HG03103 (cell line): Measurements from ENCODE around the gene ABCF2.

Experiments used
- ATAC-seq: cut with Tn5 transposase; IDR thresholded peaks from one replicate; pipeline ENCODE4 v1.9.1; 2021; ENCODE audit warnings: low read depth; ENCODE audit not compliant: unreplicated experiment

The ABCF2 gene

DNA sequence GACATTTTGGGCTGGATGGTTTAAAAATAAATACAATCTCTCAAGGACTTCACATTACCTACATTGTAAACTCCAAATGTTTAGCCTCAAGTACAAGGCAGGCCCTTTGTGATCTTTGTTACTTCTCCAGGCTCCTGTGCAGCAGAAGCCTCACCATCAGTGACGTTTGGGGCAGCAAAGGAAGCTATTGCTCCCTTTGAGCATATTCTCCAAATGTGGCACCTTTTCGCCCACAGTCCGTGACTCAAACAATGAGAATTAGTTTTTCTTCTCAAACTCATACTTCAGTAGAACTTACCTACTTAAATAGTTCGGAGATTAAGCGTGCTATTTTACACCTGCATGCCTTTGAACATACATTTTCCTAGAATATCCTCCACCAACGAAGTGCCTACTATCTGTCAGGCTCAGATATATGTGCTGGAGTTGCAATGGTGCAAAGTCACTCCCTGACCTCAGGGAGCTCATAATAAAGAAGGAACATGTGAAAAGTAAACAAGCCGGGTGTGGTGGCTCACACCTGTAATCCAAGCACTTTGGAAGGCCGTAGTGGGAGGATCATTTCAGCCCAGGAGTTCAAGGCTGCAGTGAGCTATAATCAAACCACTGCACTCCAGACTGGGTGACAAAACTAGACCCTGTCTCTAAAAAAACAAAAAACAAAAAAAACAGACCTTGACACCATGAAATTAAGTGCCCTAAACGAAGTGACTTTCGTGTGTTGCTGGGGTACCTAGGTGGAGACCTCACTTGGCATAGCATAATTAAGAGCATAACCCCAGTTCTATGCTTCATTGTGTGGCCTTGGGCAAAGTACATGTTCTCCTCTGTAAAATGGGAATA lies 1.2 kb upstream of the ABCF2 start:
- no peak for ATAC-seq

- ATAC-seq, result no peak
These were observed 488 bp downstream of the ABCF2 start for GRCh38 chr7:151226560-151226874.

- no peak for ATAC-seq
These were observed 976 bp downstream of the ABCF2 start for GRCh38 chr7:151225948-151226510.

- no peak for ATAC-seq
These were observed 3.3 kb downstream of the ABCF2 start for GRCh38 chr7:151223728-151224127.

GRCh38 chr7:151218170-151218569 lies 8.8 kb downstream of the ABCF2 start:
- no peak for ATAC-seq

GRCh38 chr7:151215396-151215795 lies 11.6 kb downstream of the ABCF2 start:
- ATAC-seq, result no peak

GRCh38 chr7:151213826-151214225 lies 13.2 kb downstream of the ABCF2 start:
- ATAC-seq, result no peak

- ATAC-seq, result no peak
These were observed 14.4 kb downstream of the ABCF2 start for GRCh38 chr7:151212626-151213025.

DNA sequence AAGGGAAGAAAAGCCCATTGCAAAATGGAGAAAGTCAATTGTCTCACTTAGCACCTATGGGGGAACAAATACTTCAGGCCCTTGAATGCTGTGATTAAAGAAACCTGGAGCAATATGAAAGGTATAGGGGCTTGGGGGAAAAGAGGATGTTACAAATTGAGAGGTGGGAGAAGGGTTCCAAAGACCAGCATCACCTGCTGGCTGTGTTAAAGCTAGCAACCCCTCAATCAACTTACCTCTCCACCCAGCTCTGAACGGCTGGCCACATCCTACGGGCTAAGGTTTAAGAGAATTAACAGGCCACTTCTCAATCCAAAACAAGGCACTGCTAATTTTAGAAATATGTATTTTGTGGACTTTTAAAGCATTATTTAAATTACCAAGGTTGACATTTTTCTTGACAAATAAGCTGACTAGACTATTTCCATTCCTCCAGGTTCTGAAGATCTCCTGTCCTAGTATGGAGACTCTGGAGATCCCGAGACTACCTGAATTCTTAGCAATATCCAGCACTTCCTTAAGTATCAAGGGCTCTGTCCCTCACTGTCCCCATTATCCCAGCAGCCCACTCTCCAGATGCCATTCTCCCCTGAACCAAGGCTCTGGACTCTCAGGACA lies 15.7 kb downstream of the ABCF2 start:
- no peak for ATAC-seq

DNA sequence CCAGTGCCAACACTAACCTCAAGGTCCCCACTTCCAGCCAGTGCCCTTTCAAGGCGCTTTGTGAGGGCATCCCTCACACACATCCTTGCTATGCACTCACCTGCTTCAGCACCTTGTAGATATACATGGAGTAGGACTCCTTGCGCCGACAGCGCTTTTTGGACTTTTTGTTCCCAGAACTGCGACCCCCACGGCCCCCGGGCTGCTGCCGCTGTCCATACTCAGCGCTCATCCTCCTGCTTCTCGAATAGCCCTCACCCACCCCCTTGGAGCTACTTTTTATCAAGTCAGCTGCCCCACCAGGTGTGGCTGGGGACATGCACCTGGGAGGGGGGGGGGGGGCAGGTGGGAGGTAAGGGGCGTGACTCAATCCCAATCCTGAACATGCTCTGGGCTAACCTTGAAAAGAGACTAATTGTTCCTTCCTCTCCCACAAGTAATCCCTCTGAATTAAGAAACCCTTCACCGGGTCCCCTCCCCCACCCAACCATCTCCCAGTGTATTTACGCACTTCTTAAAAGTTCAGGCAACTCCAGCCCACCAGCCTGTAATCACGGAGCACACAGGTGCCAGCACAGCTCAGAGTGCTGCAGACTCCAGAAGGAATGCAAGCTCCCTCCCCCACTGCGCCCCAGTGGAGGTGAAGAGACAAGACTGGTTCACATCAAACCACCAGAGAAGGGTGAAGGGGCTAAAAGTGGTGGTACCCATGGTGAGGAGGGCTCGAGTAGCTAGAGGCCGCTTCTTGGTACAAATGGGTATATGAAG lies 16.7 kb downstream of the ABCF2 start, which contains the start of gene H2BK1:
Gene H2BK1, minus strand, starts transcription at position 402 of the 768 bp plus-strand sequence. Its CDS starts 170 bp downstream, at position 232.
- ATAC-seq, result no peak

DNA sequence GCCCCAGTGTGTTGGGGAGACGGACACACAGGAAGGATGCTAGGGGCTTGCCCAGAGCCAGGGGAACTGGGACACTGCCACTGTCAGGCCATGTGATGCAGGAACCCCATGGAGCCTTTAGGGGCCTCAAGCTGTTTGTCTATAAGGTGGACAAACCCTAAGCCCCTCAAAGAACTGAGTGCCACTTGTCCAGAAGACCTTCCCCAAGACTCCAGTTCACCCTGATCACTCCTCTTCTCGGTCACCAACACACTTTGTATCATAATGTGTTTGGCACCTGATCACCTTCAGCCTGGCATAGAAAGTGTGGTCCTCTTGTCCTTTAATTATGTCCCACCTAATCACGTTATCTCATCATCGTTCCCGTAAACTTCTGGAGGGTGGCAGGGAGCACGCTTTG lies 17.4 kb downstream of the ABCF2 start:
- no peak for ATAC-seq

- ATAC-seq, result no peak
These were observed 18.6 kb downstream of the ABCF2 start for GRCh38 chr7:151208253-151208862.

- ATAC-seq, result no peak
These were observed 19.2 kb downstream of the ABCF2 start for GRCh38 chr7:151207804-151208203.

- ATAC-seq, result no peak
These were observed 19.7 kb downstream of the ABCF2 start for GRCh38 chr7:151207315-151207714.

GRCh38 chr7:151206914-151207313 lies 20.1 kb downstream of the ABCF2 start:
- ATAC-seq, result no peak

GRCh38 chr7:151205730-151206129 lies 21.3 kb downstream of the ABCF2 start:
- ATAC-seq, result no peak

GRCh38 chr7:151204383-151205032 lies 22.5 kb downstream of the ABCF2 start:
- no peak for ATAC-seq

DNA sequence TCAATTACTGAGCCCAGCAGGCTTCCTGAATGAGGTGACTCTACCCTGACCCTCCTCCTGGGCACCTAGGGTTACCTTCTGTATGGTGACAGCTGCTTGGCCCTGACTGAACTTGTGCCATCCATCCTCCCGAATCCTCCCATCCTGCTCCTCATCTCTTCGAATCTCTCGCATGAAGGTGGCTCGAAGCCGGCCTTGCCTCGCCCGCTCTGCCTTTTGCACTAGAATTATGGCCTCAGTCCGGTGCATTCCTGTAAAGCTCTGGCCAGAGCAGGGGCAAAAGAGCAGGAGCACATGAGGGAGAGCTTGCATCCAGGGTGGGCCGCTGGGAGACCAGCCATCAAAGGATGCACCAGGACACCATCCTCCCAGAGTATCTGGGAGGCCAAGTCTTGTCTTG lies 24.2 kb downstream of the ABCF2 start:
- no peak for ATAC-seq

DNA sequence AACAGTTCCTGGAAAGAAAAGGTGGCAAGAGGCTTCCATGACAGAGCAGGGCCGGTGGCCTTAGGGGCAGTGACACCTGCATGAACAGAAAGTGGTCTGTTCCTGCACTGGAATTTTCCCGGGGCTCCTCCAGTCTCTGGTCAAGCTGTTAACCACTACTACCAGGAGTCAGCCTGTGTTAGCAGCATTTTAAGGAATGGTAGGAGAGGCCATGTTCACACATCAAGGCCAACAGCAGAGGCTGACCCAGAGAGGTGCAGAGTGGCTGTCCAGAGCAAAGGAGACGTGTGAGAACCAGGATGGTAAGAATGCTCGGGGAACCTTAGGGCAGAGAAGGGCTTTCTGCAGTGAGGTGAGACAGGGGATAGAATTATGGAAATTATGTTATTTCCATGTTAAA lies 25.3 kb downstream of the ABCF2 start:
- ATAC-seq, result no peak

GRCh38 chr7:151201344-151201743 lies 25.7 kb downstream of the ABCF2 start:
- ATAC-seq, result no peak
